Gastrocnemius medialis (tissue), 4 donors: ENCODE results near the gene CDADC1.

Experiments
- POLR2A ChIP-seq, 2 donors: fragments of 450-650 bp; IDR thresholded peaks; one replicate each; pipeline ENCODE4 v1.6.1; 2017; ENCODE audit warnings: antibody characterized with exemption in 2 of 2, mild to moderate bottlenecking in 2 of 2, moderate library complexity in 2 of 2
- TF ChIP-seq, protein P1 (sequence below), 5 experiments: fragments of 450-650 bp in 3 of 5; fragments of 200-600 bp in 2 of 5; sonication (generic) in 2 of 5; IDR thresholded peaks in 4 of 5; conservative IDR thresholded peaks in 1 of 5; 1 replicate in 4 of 5; 2 replicates in 1 of 5; pipeline ENCODE4 v1.5.1; 2016 to 2019; ENCODE audit warnings: antibody characterized with exemption in 5 of 5, mild to moderate bottlenecking in 3 of 5, moderate library complexity in 3 of 5

DNA sequence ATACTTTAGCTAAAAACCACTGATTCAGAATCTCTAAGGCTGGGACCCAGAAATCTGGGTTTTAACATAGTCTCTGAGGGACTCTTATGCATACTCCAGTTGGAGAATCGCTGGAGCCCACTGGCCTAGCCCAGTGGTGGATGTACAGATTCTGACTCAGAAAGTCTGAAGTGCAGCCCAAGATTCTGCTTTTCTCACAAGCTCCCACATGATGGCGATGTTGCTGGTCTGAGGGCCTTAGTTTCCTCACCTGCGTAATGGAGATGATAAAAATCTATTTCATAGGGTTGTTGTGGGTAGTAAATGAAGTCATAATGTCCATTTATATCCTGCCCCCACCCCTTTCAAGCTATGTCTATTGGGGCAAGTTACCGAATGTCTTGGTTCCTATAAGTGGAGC is 7.7 kb upstream of the CDADC1 start:
- TF ChIP-seq, protein P1, sequence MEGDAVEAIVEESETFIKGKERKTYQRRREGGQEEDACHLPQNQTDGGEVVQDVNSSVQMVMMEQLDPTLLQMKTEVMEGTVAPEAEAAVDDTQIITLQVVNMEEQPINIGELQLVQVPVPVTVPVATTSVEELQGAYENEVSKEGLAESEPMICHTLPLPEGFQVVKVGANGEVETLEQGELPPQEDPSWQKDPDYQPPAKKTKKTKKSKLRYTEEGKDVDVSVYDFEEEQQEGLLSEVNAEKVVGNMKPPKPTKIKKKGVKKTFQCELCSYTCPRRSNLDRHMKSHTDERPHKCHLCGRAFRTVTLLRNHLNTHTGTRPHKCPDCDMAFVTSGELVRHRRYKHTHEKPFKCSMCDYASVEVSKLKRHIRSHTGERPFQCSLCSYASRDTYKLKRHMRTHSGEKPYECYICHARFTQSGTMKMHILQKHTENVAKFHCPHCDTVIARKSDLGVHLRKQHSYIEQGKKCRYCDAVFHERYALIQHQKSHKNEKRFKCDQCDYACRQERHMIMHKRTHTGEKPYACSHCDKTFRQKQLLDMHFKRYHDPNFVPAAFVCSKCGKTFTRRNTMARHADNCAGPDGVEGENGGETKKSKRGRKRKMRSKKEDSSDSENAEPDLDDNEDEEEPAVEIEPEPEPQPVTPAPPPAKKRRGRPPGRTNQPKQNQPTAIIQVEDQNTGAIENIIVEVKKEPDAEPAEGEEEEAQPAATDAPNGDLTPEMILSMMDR (IDR thresholded peaks at IDR 0.05 in 4 of 5, conservative IDR thresholded peaks at IDR 0.05 in 1 of 5) = peak in 1 of 5 experiments; percentile 19
- no peak for TF ChIP-seq POLR2A (IDR thresholded peaks at IDR 0.05)
